PC-3 (cell line): ENCODE data around the gene SCARB1. TPM values are rescaled to one million over a fixed set of nuclear protein-coding genes. Genes with fewer than 3 reads are reported as not detected.

Experiments used
- ATAC-seq: fragments of 200-7000 bp; cut with Tn5 transposase; 2 replicates; pipeline ENCODE4 v1.9.1; 2020; ENCODE audit warnings: mild to moderate bottlenecking, moderate library complexity
- BruUV-seq: library from RNA; stranded (reverse); fragments of 400-500 nt; replicated peaks from 2 replicates; lab custom pipeline; 2021; lab: Mats Ljungman, UMichigan
- CTCF ChIA-PET: fragments of 300-600 bp; sonication (Branson Sonifier 250); formaldehyde crosslinking; loops from one replicate; lab custom pipeline; 2022; ENCODE audit warnings: antibody characterized with exemption; lab: Charles Lee
- POLR2A ChIA-PET: fragments of 300-600 bp; sonication (Branson Sonifier 250); formaldehyde crosslinking; loops from one replicate; lab custom pipeline; 2022; ENCODE audit warnings: antibody characterized with exemption; ENCODE audit not compliant: unreplicated experiment; lab: Charles Lee
- DNase-seq: peaks from one replicate; pipeline ENCODE4 v3.0.0-alpha.2; 2015
- H2AFZ ChIP-seq: fragments of 300-600 bp; sonication (generic); 2 replicates; pipeline ENCODE4 v1.6.0; 2016; ENCODE audit warnings: antibody characterized with exemption, low read length
- H3F3A ChIP-seq: fragments of 300-600 bp; sonication (generic); one replicate; pipeline ENCODE4 v1.6.0; 2017; ENCODE audit warnings: antibody characterized with exemption, low read length, control low read depth, mild to moderate bottlenecking; ENCODE audit not compliant: unreplicated experiment
- H3K27ac ChIP-seq: fragments of 300-600 bp; sonication (generic); 2 replicates; pipeline ENCODE4 v1.5.1; 2016; ENCODE audit warnings: mild to moderate bottlenecking, low read length
- H3K27me3 ChIP-seq: fragments of 300-600 bp; sonication (generic); 2 replicates; pipeline ENCODE4 v1.6.1; 2016; ENCODE audit warnings: low read length, mixed read lengths
- H3K36me3 ChIP-seq: fragments of 300-600 bp; sonication (generic); 2 replicates; pipeline ENCODE4 v1.6.1; 2016; ENCODE audit warnings: low read depth, mixed run types, low read length, mixed read lengths
- H3K4me1 ChIP-seq: fragments of 300-600 bp; sonication (generic); 2 replicates; pipeline ENCODE4 v1.5.1; 2016; ENCODE audit warnings: low read length; ENCODE audit not compliant: insufficient read depth
- H3K4me2 ChIP-seq: fragments of 300-600 bp; sonication (generic); 2 replicates; pipeline ENCODE4 v1.6.0; 2016; ENCODE audit warnings: low read length
- H3K4me3 ChIP-seq: fragments of 300-600 bp; sonication (generic); 2 replicates; pipeline ENCODE4 v1.5.1; 2016; ENCODE audit warnings: mild to moderate bottlenecking, low read length, mixed read lengths
- H3K79me2 ChIP-seq: fragments of 300-600 bp; sonication (generic); 2 replicates; pipeline ENCODE4 v1.6.1; 2017; ENCODE audit warnings: low read length, mixed read lengths
- H3K9ac ChIP-seq: fragments of 300-600 bp; sonication (generic); 2 replicates; pipeline ENCODE4 v1.6.0; 2016; ENCODE audit warnings: mild to moderate bottlenecking, low read length
- H3K9me2 ChIP-seq: fragments of 300-600 bp; sonication (generic); replicated peaks from 2 replicates; pipeline ENCODE4 v1.6.1; 2016; ENCODE audit warnings: mixed run types, low read length, mixed read lengths
- H3K9me3 ChIP-seq: fragments of 300-600 bp; sonication (generic); 2 replicates; pipeline ENCODE4 v1.6.1; 2016; ENCODE audit warnings: low read length, mixed read lengths
- H4K20me1 ChIP-seq: fragments of 300-600 bp; sonication (generic); 2 replicates; pipeline ENCODE4 v1.6.1; 2016; ENCODE audit warnings: low read length, mixed read lengths
- CTCF ChIP-seq: fragments of 300-600 bp; sonication (generic); conservative IDR thresholded peaks from 2 replicates; pipeline ENCODE4 v1.5.1; 2017; ENCODE audit warnings: antibody characterized with exemption, low read depth, mild to moderate bottlenecking, low read length
- EZH2 ChIP-seq: fragments of 300-600 bp; sonication (generic); IDR thresholded peaks from one replicate; pipeline ENCODE4 v1.6.1; 2017; ENCODE audit warnings: antibody characterized with exemption, mild to moderate bottlenecking, low read length; ENCODE audit not compliant: unreplicated experiment
- EZH2phosphoT487 ChIP-seq: fragments of 300-600 bp; sonication (generic); IDR thresholded peaks from 2 replicates; pipeline ENCODE4 v1.6.1; 2018; ENCODE audit warnings: mild to moderate bottlenecking, antibody characterized with exemption, low read length, borderline replicate concordance
- intact Hi-C: fragments of 100-400 bp; cut with micrococcal nuclease; formaldehyde crosslinking; loops from 2 replicates; pipeline ENCODE4 v1.9.0; 2023
- total RNA-seq: library from RNA; depleted of rRNA; stranded (reverse); fragments of >200 nt; gene quantifications from 2 replicates; pipeline ENCODE4 v1.2.3, GENCODE V29; 2014

SCARB1 gene
- total RNA-seq, 1 experiment from 2014 or later = 79.1 TPM

GRCh38 chr12:124758266-124759220 lies 105.1 kb downstream of the SCARB1 start:
- H3K9ac ChIP-seq = no peak overlapping the region
- BruUV-seq = no TSS peak
- ChIA-PET CTCF (no interaction called here), POLR2A (no interaction called here)
- H2AFZ ChIP-seq = no peak overlapping the region
- H3K4me1 ChIP-seq = no peaks in the 10 kb centered on the region
- H3K79me2 ChIP-seq = no peaks in the 10 kb centered on the region
- ATAC-seq = no peak
- no peaks in the 10 kb centered on the region for H3K36me3 ChIP-seq
- no peak overlapping the region for H3K27ac ChIP-seq
- no peak overlapping the region for H3K4me2 ChIP-seq
- no peaks in the 10 kb centered on the region for H4K20me1 ChIP-seq
- no peaks in the 10 kb centered on the region for H3K9me2 ChIP-seq
- H3K27me3 ChIP-seq = no peaks in the 10 kb centered on the region
- no peak for TF ChIP-seq EZH2phosphoT487
- no peak for TF ChIP-seq EZH2
- TF ChIP-seq CTCF = no peak
- no peak for DNase-seq
- no peaks in the 10 kb centered on the region for H3F3A ChIP-seq
- intact Hi-C loops = no loop called here
- no peaks in the 10 kb centered on the region for H3K9me3 ChIP-seq
- H3K4me3 ChIP-seq = no peak overlapping the region

- Histone ChIP-seq H3K79me2 (no peaks in the 10 kb centered on the region), H3K4me1 (peaks cover 6% of the 10 kb centered on the region), H3K4me3 (no peak overlapping the region), H3K9ac (no peak overlapping the region), H3K36me3 (no peaks in the 10 kb centered on the region), H3K9me2 (no peaks in the 10 kb centered on the region), H3K27me3 (no peaks in the 10 kb centered on the region), H2AFZ (no peak overlapping the region), H3K4me2 (no peak overlapping the region), H4K20me1 (no peaks in the 10 kb centered on the region), H3K9me3 (no peaks in the 10 kb centered on the region), H3K27ac (no peak overlapping the region), H3F3A (no peaks in the 10 kb centered on the region)
- ATAC-seq = no peak
- intact Hi-C loops = no loop called here
- CTCF ChIA-PET = no interaction called here
- BruUV-seq = no TSS peak
- DNase-seq = no peak
- POLR2A ChIA-PET = no interaction called here
- TF ChIP-seq EZH2phosphoT487 (no peak), CTCF (no peak), EZH2 (no peak)
Observed at GRCh38 chr12:124757329-124757728, 106.3 kb downstream of the SCARB1 start.

- ChIA-PET CTCF (no interaction called here), POLR2A (no interaction called here)
- H3K27ac ChIP-seq = no peak overlapping the region
- H3K36me3 ChIP-seq = no peaks in the 10 kb centered on the region
- H3K4me2 ChIP-seq = no peak overlapping the region
- no peak for TF ChIP-seq EZH2
- TF ChIP-seq EZH2phosphoT487 = no peak
- TF ChIP-seq CTCF = no peak
- H3K4me1 ChIP-seq = peaks cover 10% of the 10 kb centered on the region
- no peaks in the 10 kb centered on the region for H3K27me3 ChIP-seq
- no peaks in the 10 kb centered on the region for H3F3A ChIP-seq
- intact Hi-C loops = no loop called here
- H4K20me1 ChIP-seq = no peaks in the 10 kb centered on the region
- BruUV-seq = no TSS peak
- H3K9me3 ChIP-seq = no peaks in the 10 kb centered on the region
- H3K4me3 ChIP-seq = no peak overlapping the region
- H3K79me2 ChIP-seq = no peaks in the 10 kb centered on the region
- ATAC-seq (no peak), DNase-seq (no peak)
- H2AFZ ChIP-seq = no peak overlapping the region
- no peaks in the 10 kb centered on the region for H3K9me2 ChIP-seq
- H3K9ac ChIP-seq = no peak overlapping the region
Observed at GRCh38 chr12:124756760-124757159, 106.9 kb downstream of the SCARB1 start.
